GM19372 (cell line): ENCODE data around the gene KYNU.
"Not testable (repeated sequence)": the region's sequence is repeated elsewhere in the genome, so short reads cannot be mapped to it uniquely, and the experiment has no call there.

ENCODE experiments used
- ATAC-seq: cut with Tn5 transposase; IDR thresholded peaks from one replicate; pipeline ENCODE4 v1.9.1; 2021; ENCODE audit warnings: mild to moderate bottlenecking, low read depth, moderate library complexity; ENCODE audit not compliant: unreplicated experiment

KYNU gene

GRCh38 chr2:142903726-142904125, 26.3 kb downstream of the KYNU start:
- ATAC-seq, result not testable (repeated sequence)

DNA sequence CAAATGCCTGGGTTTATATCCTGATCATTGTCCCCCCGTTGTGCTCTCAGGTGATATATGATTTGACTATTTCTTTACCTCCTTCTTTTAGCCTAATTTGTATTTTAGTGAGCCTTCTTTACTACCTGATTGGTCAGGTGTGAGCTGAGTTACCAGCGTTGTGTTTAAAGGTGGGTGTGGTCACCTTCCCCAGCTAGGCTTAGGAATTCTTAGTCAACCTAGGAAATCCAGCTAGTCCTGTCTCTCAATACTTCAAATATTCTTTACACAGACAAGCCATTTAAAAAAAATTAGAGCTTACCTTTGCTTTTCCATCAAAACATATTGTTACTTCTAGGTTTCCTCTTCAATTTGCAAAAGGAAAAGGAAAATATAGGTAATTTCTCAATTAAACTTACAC, 30.2 kb downstream of the KYNU start:
- no peak for ATAC-seq

GRCh38 chr2:142914507-142915313, 37.2 kb downstream of the KYNU start:
- peak; percentile 100 for ATAC-seq

- peak; percentile 2 for ATAC-seq
Measured at GRCh38 chr2:142915502-142915901, 38.0 kb downstream of the KYNU start.

DNA sequence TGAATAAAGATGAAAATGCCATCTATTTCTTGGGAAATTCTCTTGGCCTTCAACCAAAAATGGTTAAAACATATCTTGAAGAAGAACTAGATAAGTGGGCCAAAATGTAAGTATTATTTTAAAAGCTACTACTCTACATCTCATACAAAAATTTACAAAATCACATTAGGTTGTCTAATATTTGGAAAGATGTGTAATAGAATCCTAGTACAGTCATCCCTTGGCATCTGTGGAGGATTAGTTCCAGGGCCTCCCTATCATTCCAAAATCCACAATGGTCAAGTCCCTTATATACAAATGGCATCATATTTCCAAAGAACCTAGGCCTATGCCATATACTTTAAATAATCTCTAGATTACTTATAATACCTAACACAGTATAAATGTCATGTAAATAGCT, 41.2 kb downstream of the KYNU start:
- ATAC-seq, result no peak

- ATAC-seq, result no peak
Measured at GRCh38 chr2:142920571-142920970, 43.1 kb downstream of the KYNU start.

DNA sequence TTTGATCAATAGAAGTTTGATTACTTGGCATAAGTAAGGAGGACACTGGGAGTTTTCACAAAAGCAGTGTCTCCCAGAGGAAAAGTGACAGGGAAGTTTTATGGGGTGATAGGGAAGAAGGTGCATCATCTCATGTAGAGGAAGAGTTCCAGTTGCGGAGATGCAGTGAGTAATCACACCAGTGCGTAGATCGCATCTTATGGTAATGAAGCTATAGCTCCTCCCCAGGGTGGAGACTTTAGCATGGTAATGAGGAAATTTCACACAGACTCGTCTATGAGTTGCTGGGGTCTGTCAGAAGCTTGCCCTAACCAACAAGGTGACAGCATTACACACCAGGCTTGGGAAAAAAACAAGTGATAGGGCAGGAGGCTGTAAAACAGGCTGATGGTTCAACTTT, 49.0 kb downstream of the KYNU start:
- no peak for ATAC-seq

GRCh38 chr2:142930835-142931398, 53.5 kb downstream of the KYNU start:
- no peak for ATAC-seq

DNA sequence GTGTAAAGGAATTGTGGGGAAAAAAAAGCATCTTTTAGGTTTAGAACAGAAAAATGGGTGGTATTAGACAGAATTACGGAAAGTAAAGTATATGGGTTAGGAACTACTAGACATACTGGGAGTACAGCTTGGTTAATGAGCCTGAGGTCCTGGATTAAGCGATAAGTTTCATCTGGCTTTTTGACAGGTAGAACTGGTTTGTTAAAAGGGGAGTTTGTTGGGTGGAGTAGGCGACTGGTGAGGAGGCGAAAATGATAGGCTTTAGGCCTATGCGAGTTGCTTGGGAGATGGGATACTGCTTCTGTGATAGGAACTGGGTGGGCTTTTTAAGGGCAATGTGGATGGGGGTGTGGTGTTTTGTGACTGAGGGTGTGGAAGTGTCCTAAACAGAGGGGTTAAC, 56.5 kb downstream of the KYNU start:
- no peak for ATAC-seq

GRCh38 chr2:142935563-142936089, 58.2 kb downstream of the KYNU start:
- no peak for ATAC-seq

DNA sequence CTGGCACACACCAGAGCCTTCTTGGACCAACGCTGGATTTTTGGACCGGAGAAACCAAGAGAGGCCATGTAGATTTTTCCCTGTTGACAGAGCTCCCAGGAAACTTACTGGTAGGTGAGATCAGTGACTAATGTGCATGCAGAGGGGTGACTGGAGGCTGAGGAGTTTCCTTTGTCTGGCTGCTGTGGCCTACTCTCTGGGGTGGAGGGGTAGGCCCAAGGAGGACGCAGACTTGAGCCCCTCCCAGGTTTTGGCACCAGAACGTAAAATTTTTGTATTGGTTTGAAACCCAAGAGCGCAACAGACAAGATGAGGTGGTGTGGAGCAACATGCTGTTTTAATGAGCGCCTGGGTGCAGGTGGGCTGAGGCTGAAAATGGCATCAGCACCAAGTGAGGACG, 59.2 kb downstream of the KYNU start:
- ATAC-seq, result no peak

DNA sequence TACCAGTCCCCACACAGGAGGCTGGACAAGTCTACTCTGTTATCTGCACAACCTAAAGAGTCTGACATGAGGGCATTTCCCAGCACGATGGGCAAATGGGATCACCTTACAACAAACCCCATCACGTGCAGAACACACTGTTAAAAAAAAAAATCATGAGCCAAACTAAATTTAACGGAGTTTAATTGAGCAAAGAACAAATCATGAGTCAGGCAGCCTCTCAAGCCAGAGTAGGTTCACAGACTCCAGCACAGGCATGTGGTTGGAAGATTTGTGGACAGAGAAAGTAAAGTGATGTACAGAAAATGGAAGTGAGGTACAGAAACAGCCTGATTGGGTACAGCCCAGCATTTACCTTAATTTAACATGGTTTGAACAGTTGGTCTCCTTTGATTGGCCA, 59.9 kb downstream of the KYNU start:
- no peak for ATAC-seq

- ATAC-seq, result no peak
Measured at GRCh38 chr2:142938240-142938639, 60.8 kb downstream of the KYNU start.

DNA sequence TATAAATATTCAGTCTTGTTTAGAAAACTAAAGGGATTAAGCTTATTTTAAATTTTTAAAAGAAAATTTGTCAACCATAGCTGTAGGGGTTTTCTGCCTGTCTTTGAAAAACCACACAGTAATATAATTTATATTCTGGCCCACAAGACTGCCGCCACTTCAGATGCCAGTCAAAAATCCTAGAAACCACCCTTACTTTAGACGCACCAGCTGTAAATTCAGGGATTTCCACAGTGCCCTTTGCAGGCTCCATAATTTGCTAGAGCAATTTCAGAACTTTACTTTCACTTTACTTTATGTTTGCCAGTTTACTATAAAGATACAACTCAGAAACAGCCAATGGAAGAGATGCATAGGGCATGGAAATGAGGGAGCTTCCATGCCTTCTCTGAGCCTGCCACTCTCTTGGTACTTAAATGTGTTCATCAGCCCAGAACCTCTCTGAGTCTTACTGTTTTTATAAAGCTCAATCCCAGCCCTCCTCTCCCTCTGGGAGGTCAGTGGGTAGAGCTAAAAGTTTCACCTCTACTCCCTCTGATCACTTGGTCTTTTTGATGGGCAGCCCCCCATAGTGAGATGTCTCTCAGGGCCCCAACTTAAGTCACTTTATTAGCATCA, 63.3 kb downstream of the KYNU start:
- no peak for ATAC-seq

- no peak for ATAC-seq
Measured at GRCh38 chr2:142942690-142943089, 65.2 kb downstream of the KYNU start.

- no peak for ATAC-seq
Measured at GRCh38 chr2:142944264-142944663, 66.8 kb downstream of the KYNU start.

DNA sequence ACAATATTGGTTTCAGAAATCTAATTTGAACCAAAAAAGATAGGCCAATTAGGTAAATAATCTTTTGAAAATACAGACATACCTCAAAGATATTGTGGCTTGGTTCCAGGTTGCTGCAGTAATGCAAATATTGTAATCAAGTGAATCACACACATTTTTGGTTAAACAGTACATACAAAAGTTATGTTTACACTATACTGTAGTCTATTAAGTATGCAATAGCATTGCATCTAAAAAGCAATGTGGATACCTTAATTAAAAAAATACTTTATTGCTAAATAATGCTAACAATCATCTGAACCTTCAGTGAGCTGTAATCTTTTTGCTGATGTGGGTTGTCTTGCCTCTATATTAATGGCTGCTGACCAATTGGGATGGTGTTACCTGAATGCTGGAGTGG, 67.3 kb downstream of the KYNU start:
- no peak for ATAC-seq

DNA sequence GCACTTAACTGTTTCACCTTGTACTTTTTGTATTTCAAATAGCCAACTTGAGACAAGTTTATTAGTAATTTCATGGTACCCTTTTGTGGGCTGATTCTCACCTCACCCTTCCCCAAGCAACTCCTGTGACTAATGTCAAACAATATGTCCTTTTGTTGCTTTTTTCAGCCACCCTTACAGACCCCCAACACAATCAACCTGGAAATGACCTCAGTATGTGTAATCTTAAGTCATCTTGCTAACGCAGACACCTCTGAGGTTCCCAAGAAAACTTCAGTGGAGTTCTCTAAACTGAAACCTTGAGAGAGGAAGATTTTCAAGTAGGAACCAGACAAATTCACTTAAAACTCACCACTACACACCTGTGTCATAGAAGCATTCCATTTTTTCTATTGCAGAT, 69.5 kb downstream of the KYNU start:
- no peak for ATAC-seq

- ATAC-seq, result not testable (repeated sequence)
Measured at GRCh38 chr2:142948723-142949122, 71.3 kb downstream of the KYNU start.

DNA sequence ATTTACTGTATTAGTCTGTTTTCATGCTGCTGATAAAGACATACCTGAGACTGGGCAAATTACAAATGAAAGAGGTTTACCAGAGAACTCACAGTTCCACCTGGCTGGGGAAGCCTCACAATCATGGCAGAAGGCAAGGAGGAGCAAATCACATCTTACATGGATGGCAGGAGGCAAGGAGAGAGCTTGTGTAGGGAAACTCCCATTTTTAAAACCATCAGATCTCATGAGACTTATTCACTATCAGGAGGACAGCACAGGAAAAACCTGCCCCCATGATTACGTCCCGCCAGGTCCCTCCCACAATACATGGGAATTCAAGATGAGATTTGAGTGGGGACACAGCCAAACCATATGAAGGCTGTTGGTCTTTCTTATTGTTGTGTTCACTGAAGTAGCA, 72.9 kb downstream of the KYNU start:
- not testable (repeated sequence) for ATAC-seq

DNA sequence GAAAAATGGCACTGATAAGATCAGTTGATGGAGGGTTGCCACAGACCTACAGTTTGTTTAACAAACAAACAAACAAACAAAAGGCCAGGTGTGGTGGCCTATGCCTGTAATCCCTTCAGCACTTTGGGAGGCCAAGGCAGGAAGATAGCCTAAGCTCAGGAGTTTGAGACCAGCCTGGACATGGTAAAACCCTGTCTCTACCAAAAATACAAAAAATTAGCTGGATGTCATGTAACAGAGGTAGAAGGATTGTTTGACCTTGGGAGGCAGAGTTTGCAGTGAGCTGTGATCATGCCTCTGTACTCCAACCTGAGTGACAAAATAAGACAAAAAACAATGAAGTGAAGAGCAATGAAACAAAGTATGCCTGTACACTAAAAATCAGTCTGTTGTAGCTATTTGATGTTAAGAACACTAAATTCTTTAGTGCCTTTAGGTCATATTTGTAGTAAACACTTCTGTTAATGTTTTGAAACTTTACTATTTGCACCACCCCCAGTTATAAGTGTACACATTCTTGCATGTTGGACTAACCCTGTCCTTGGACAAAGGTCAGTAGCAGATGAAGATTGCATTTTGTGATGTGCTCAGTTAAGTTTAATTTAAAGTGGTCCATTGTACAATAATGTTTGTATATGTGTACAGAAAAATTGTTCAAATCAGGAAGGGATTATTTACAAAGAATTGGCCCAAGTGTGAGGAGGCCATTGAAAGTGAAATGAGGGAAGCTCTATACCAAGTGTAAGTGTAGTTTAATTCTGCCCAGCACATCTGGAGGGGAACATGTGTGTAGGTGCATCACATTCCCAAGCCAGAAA, 73.9 kb downstream of the KYNU start:
- ATAC-seq, result no peak
